Measurements from ENCODE around the gene GLRX. TPM values are rescaled to one million over a fixed set of nuclear protein-coding genes. Genes with fewer than 3 reads are reported as not detected.

The GLRX gene
- total and polyA plus RNA-seq, 2 of the 13 experiments (the other 11 are each of a cell fraction or from before 2014, with no cell fraction given), result 63.8 to 499 TPM

DNA sequence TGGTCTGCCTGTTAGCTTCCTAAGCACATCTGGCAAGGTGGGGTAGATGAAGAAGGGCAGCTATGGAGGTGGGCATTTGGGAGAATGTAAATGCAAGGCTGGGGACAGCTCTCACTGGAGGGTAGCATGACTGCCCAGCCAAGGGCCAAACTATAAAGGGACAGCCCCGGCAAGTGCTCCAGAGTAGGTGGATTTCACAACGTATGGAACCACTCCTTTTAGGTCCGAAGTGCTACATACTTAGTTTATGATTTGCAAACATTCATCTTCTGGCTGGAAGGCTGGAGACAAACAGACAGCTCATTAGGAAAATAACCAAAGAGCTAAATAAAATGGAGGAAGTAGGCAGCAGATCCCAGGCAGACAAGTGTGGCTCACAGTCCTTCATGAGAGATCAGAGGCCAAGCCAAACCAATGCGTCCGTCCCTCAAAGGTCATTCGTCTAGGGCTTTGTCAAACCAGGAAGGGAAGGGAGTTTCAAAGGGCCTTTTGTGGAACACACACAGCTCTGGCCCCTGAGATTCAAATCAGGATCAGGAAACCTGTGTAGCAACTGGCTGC, 42.5 kb upstream of the GLRX start (continued):
- TF ChIP-seq, protein P1, sequence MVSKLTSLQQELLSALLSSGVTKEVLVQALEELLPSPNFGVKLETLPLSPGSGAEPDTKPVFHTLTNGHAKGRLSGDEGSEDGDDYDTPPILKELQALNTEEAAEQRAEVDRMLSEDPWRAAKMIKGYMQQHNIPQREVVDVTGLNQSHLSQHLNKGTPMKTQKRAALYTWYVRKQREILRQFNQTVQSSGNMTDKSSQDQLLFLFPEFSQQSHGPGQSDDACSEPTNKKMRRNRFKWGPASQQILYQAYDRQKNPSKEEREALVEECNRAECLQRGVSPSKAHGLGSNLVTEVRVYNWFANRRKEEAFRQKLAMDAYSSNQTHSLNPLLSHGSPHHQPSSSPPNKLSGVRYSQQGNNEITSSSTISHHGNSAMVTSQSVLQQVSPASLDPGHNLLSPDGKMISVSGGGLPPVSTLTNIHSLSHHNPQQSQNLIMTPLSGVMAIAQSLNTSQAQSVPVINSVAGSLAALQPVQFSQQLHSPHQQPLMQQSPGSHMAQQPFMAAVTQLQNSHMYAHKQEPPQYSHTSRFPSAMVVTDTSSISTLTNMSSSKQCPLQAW (CRISPR knock-in tag; IDR thresholded peaks at IDR 0.05), result peak; percentile 87
- TF ChIP-seq SRF (IDR thresholded peaks at IDR 0.05; ENCODE audit: low read depth, low read length) (no peak), MAZ (IDR thresholded peaks at IDR 0.05; ENCODE audit: borderline replicate concordance, low read depth, low read length) (no peak; the same call in 1 of the 2 replicates), MAZ (CRISPR knock-in tag; IDR thresholded peaks at IDR 0.05; ENCODE audit: low read depth) (no peak), PPARG (CRISPR knock-in tag; conservative IDR thresholded peaks at IDR 0.05) (peak; percentile 58), EED (CRISPR knock-in tag; IDR thresholded peaks at IDR 0.05) (no peak), SMAD1 (CRISPR knock-in tag; IDR thresholded peaks at IDR 0.05; ENCODE audit: borderline replicate concordance, low read depth) (no peak), ZNF180 (CRISPR knock-in tag; IDR thresholded peaks at IDR 0.05; ENCODE audit: borderline replicate concordance, low read depth) (no peak), POLR2A (IDR thresholded peaks at IDR 0.05; ENCODE audit: insufficient read depth in 1 of 2, low read depth in 2 of 2, low read length in 2 of 2) (peak; percentile 54 to 73; a peak in 3 of 4 replicates), CENPT (CRISPR knock-in tag; IDR thresholded peaks at IDR 0.05; ENCODE audit: low read depth) (no peak), CEBPG (CRISPR knock-in tag; IDR thresholded peaks at IDR 0.05) (peak; percentile 87), ONECUT2 (CRISPR knock-in tag; IDR thresholded peaks at IDR 0.05) (no peak; the same call in 1 of the 2 replicates), NFE2 (CRISPR knock-in tag; IDR thresholded peaks at IDR 0.05) (no peak), ZNF841 (CRISPR knock-in tag; IDR thresholded peaks at IDR 0.05; ENCODE audit: borderline replicate concordance) (no peak), SMYD3 (CRISPR knock-in tag; IDR thresholded peaks at IDR 0.05) (0 out of 2 replicates have a peak, but pooled peaks have one; percentile 35), RXRA (CRISPR knock-in tag; IDR thresholded peaks at IDR 0.05) (peak; percentile 89; the same call in 1 of the 2 replicates)
- TF ChIP-seq, protein P2, sequence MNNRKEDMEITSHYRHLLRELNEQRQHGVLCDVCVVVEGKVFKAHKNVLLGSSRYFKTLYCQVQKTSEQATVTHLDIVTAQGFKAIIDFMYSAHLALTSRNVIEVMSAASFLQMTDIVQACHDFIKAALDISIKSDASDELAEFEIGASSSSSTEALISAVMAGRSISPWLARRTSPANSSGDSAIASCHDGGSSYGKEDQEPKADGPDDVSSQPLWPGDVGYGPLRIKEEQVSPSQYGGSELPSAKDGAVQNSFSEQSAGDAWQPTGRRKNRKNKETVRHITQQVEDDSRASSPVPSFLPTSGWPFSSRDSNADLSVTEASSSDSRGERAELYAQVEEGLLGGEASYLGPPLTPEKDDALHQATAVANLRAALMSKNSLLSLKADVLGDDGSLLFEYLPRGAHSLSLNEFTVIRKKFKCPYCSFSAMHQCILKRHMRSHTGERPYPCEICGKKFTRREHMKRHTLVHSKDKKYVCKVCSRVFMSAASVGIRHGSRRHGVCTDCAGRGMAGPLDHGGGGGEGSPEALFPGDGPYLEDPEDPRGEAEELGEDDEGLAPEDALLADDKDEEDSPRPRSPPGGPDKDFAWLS (CRISPR knock-in tag; IDR thresholded peaks at IDR 0.05; ENCODE audit: borderline replicate concordance), result no peak
- TF ChIP-seq, protein P3, sequence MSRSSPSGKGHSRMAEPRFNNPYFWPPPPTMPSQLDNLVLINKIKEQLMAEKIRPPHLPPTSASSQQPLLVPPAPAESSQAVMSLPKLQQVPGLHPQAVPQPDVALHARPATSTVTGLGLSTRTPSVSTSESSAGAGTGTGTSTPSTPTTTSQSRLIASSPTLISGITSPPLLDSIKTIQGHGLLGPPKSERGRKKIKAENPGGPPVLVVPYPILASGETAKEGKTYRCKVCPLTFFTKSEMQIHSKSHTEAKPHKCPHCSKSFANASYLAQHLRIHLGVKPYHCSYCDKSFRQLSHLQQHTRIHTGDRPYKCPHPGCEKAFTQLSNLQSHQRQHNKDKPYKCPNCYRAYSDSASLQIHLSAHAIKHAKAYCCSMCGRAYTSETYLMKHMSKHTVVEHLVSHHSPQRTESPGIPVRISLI (CRISPR knock-in tag; IDR thresholded peaks at IDR 0.05; ENCODE audit: borderline replicate concordance), result peak; percentile 48; the same call in 1 of the 2 replicates
- TF ChIP-seq, protein P4, sequence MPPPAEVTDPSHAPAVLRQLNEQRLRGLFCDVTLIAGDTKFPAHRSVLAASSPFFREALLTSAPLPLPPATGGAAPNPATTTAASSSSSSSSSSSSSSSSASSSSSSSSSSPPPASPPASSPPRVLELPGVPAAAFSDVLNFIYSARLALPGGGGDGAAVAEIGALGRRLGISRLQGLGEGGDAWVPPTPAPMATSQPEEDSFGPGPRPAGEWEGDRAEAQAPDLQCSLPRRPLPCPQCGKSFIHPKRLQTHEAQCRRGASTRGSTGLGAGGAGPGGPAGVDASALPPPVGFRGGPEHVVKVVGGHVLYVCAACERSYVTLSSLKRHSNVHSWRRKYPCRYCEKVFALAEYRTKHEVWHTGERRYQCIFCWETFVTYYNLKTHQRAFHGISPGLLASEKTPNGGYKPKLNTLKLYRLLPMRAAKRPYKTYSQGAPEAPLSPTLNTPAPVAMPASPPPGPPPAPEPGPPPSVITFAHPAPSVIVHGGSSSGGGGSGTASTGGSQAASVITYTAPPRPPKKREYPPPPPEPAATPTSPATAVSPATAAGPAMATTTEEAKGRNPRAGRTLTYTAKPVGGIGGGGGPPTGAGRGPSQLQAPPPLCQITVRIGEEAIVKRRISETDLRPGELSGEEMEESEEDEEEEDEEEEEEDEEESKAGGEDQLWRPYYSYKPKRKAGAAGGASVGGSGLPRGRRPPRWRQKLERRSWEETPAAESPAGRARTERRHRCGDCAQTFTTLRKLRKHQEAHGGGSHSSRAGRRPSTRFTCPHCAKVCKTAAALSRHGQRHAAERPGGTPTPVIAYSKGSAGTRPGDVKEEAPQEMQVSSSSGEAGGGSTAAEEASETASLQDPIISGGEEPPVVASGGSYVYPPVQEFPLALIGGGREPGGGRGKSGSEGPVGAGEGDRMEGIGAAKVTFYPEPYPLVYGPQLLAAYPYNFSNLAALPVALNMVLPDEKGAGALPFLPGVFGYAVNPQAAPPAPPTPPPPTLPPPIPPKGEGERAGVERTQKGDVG (CRISPR knock-in tag; IDR thresholded peaks at IDR 0.05; ENCODE audit: borderline replicate concordance), result 0 out of 2 replicates have a peak, but pooled peaks have one; percentile 17
- TF ChIP-seq, protein P5, sequence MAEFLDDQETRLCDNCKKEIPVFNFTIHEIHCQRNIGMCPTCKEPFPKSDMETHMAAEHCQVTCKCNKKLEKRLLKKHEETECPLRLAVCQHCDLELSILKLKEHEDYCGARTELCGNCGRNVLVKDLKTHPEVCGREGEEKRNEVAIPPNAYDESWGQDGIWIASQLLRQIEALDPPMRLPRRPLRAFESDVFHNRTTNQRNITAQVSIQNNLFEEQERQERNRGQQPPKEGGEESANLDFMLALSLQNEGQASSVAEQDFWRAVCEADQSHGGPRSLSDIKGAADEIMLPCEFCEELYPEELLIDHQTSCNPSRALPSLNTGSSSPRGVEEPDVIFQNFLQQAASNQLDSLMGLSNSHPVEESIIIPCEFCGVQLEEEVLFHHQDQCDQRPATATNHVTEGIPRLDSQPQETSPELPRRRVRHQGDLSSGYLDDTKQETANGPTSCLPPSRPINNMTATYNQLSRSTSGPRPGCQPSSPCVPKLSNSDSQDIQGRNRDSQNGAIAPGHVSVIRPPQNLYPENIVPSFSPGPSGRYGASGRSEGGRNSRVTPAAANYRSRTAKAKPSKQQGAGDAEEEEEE (CRISPR knock-in tag; IDR thresholded peaks at IDR 0.05; ENCODE audit: borderline replicate concordance), result no peak

Measured in HepG2 (cell line).